NT2/D1 (cell line): Measurements from ENCODE around the gene GPR32.

Source experiments
- DNase-seq: peaks from one replicate; pipeline ENCODE4 v3.0.0-alpha.2; 2011; ENCODE audit warnings: low read depth, low spot score
- H3K27me3 ChIP-seq: 2 replicates; pipeline ENCODE4 v1.6.0; 2011; ENCODE audit warnings: mild to moderate bottlenecking; ENCODE audit not compliant: insufficient read length, insufficient read depth
- H3K36me3 ChIP-seq: 2 replicates; pipeline ENCODE4 v1.6.1; 2011; ENCODE audit warnings: mild to moderate bottlenecking, low read length, mixed read lengths; ENCODE audit not compliant: insufficient read depth, insufficient read length
- H3K4me1 ChIP-seq: 2 replicates; pipeline ENCODE4 v1.5.1; 2011; ENCODE audit not compliant: insufficient read depth, insufficient read length
- H3K4me3 ChIP-seq: 2 replicates; pipeline ENCODE4 v1.5.1; 2011; ENCODE audit warnings: low read depth; ENCODE audit not compliant: insufficient read length
- H3K9ac ChIP-seq: 2 replicates; pipeline ENCODE4 v1.6.0; 2011; ENCODE audit warnings: low read depth; ENCODE audit not compliant: insufficient read length
- H3K9me3 ChIP-seq: 2 replicates; pipeline ENCODE4 v1.5.1; 2011; ENCODE audit warnings: mild to moderate bottlenecking, low read length; ENCODE audit not compliant: insufficient read depth
- SUZ12 ChIP-seq: IDR thresholded peaks from 2 replicates; pipeline ENCODE4 v1.6.1; 2011; ENCODE audit not compliant: insufficient read length, insufficient read depth; ENCODE audit errors: extremely low read depth
- YY1 ChIP-seq: IDR thresholded peaks from 2 replicates; pipeline ENCODE4 v1.6.1; 2011; ENCODE audit not compliant: insufficient read length, insufficient read depth
- ZNF274 ChIP-seq: IDR thresholded peaks from 2 replicates; pipeline ENCODE4 v1.6.1; 2011; ENCODE audit warnings: mild to moderate bottlenecking, low read depth, low read length

GPR32 gene

GRCh38 chr19:50790922-50791467 lies 20.7 kb downstream of the GPR32 start:
- no peaks in the 10 kb centered on the region for H3K27me3 ChIP-seq
- H3K9ac ChIP-seq, result no peak overlapping the region
- H3K4me1 ChIP-seq, result peaks cover 19% of the 10 kb centered on the region
- DNase-seq, result no peak
- TF ChIP-seq SUZ12, result no peak
- TF ChIP-seq YY1, result no peak
- no peak for TF ChIP-seq ZNF274
- no peaks in the 10 kb centered on the region for H3K9me3 ChIP-seq
- H3K4me3 ChIP-seq, result no peak overlapping the region
- H3K36me3 ChIP-seq, result peaks cover 11% of the 10 kb centered on the region

DNA sequence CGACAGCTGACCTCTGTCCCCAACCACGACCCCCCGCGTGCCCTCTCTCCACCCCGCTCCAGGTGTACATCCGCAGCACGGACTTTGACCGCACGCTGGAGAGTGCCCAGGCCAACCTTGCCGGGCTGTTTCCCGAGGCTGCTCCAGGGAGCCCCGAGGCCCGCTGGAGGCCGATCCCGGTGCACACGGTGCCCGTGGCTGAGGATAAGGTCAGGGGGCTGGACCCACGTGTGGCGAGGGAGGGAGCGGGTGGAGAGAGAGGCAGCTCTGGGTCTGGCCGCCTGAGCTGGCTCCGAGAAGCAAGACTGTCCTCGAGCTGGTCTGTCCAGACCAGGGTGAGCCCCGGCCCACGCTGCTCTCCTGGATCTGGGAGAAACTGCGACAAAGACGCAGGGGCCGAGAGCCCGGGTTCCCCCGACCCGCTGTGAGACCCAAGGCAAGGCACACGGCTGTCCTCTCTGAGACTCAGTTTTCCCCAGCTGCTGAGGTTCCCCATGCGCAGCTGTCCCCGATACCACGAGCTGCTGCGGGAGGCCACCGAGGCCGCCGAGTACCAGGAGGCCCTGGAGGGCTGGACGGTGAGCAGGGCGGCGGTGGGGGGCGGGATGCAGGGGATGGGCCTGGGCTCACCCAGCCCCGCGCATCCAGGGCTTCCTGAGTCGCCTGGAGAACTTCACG lies 21.5 kb downstream of the GPR32 start:
- peaks cover 19% of the 10 kb centered on the region for H3K36me3 ChIP-seq
- H3K9ac ChIP-seq, result no peak overlapping the region
- H3K4me1 ChIP-seq, result peaks cover 17% of the 10 kb centered on the region
- no peak overlapping the region for H3K4me3 ChIP-seq
- TF ChIP-seq SUZ12 (no peak), YY1 (no peak), ZNF274 (no peak)
- H3K9me3 ChIP-seq, result no peaks in the 10 kb centered on the region
- H3K27me3 ChIP-seq, result no peaks in the 10 kb centered on the region
- no peak for DNase-seq

DNA sequence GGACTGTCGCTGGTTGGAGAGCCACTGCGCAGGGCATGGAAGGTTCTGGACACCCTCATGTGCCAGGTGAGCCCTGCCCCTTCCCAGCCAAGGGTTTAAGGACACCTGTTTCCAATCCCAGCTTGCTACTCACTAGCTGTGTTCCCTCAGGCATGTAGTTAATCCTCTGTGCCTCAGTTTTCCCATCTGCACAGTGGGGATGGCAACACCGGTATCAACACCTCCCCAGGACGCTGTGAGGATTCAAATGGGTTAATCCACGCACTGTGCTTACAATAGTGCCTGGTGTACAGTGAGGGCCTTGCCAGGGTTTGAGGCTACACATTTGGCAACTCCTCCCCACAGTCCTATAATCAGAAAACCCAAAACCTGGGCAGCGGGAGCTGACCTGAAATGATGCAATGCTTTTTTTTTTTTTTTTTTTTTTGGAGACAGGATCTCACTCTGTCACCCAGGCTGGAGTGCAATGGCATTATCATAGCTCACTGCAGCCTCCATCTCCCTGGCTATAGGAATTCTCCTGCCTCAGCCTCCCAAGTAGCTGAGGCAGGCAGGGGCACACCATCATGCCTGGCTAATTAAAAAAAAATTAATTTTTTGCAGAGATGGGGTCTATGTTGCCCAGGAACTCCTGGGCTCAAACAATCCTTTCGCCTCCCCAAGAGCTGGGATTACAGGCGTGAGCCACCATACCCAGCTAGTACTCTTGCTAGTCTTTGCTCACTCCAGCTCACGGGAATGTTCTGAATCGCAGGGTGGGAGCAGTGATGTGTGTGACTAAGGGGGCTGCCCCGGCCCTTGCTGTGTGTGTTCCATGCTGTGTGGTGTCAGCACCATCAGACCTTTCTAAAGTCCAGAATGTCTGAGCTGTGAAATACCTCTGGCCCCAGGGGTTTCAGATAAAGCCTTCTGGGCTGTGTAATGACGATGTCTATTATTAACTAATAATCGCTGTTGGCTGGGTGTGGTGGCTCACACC lies 22.3 kb downstream of the GPR32 start:
- Histone ChIP-seq H3K4me3 (no peak overlapping the region), H3K27me3 (no peaks in the 10 kb centered on the region), H3K9ac (no peak overlapping the region), H3K4me1 (peaks cover 17% of the 10 kb centered on the region), H3K9me3 (no peaks in the 10 kb centered on the region), H3K36me3 (peaks cover 27% of the 10 kb centered on the region)
- DNase-seq, result no peak
- TF ChIP-seq SUZ12 (no peak), YY1 (no peak), ZNF274 (no peak)

- Histone ChIP-seq H3K9ac (no peak overlapping the region), H3K36me3 (peaks cover 37% of the 10 kb centered on the region), H3K9me3 (no peaks in the 10 kb centered on the region), H3K27me3 (no peaks in the 10 kb centered on the region), H3K4me1 (peaks cover 24% of the 10 kb centered on the region), H3K4me3 (no peak overlapping the region)
- TF ChIP-seq YY1 (no peak), SUZ12 (no peak), ZNF274 (no peak)
- DNase-seq, result no peak
Measured at GRCh38 chr19:50793558-50794065, 23.3 kb downstream of the GPR32 start.

- no peak for DNase-seq
- no peak for TF ChIP-seq YY1
- TF ChIP-seq SUZ12, result no peak
- TF ChIP-seq ZNF274, result no peak
- Histone ChIP-seq H3K36me3 (peaks cover 44% of the 10 kb centered on the region), H3K4me1 (peaks cover 24% of the 10 kb centered on the region), H3K4me3 (no peak overlapping the region), H3K9ac (no peak overlapping the region), H3K9me3 (no peaks in the 10 kb centered on the region), H3K27me3 (no peaks in the 10 kb centered on the region)
Measured at GRCh38 chr19:50794074-50794875, 24.0 kb downstream of the GPR32 start.

GRCh38 chr19:50794876-50795663 lies 24.8 kb downstream of the GPR32 start:
- Histone ChIP-seq H3K36me3 (peaks cover 52% of the 10 kb centered on the region), H3K4me1 (peaks cover 24% of the 10 kb centered on the region), H3K4me3 (no peak overlapping the region), H3K9me3 (no peaks in the 10 kb centered on the region), H3K27me3 (no peaks in the 10 kb centered on the region), H3K9ac (no peak overlapping the region)
- TF ChIP-seq YY1, result no peak
- DNase-seq, result no peak
